H1 (cell line): ENCODE results near the gene OR52I2. TPM values are rescaled to one million over a fixed set of nuclear protein-coding genes. Genes with fewer than 3 reads are reported as not detected.

Experiments
- CTCF ChIA-PET: fragments of 300-600 bp; sonication (Branson Sonifier 250); formaldehyde crosslinking; loops from one replicate; lab custom pipeline; 2021; ENCODE audit not compliant: partially characterized antibody; lab: Charles Lee
- POLR2A ChIA-PET: fragments of 300-600 bp; sonication (Branson Sonifier 250); formaldehyde crosslinking; loops from one replicate; lab custom pipeline; 2021; ENCODE audit warnings: inconsistent platforms; ENCODE audit not compliant: partially characterized antibody; lab: Charles Lee
- DNase-seq, 2 experiments: peaks; one replicate each; pipeline versions ENCODE4 v3.0.0 to v3.0.0-alpha.2; 2010 to 2022; ENCODE audit warnings: low spot score in 2 of 2, low read depth in 1 of 2, mixed read lengths in 1 of 2
- FAIRE-seq: peaks from 2 replicates; lab custom pipeline; 2011; peaks lifted over from hg19 to GRCh38; lab: Jason Lieb, UNC
- H2AFZ ChIP-seq: 2 replicates; pipeline ENCODE4 v1.8.1; 2012; ENCODE audit warnings: low read length, inconsistent platforms
- H2AK5ac ChIP-seq: 2 replicates; pipeline ENCODE4 v1.6.1; 2013; ENCODE audit warnings: low read depth, low read length
- H2BK120ac ChIP-seq: replicated peaks from 2 replicates; pipeline ENCODE3; 2013; ENCODE audit warnings: low read depth, low read length, inconsistent platforms
- H2BK12ac ChIP-seq: 2 replicates; pipeline ENCODE4 v1.6.1; 2013; ENCODE audit warnings: low read depth, low read length
- H2BK15ac ChIP-seq: 2 replicates; pipeline ENCODE4 v1.6.1; 2013; ENCODE audit warnings: low read length
- H2BK20ac ChIP-seq: 2 replicates; pipeline ENCODE4 v1.6.1; 2013; ENCODE audit warnings: low read length
- H2BK5ac ChIP-seq: 2 replicates; pipeline ENCODE4 v1.6.1; 2013; ENCODE audit warnings: low read depth, low read length
- H3K14ac ChIP-seq: 2 replicates; pipeline ENCODE4 v1.6.1; 2013; ENCODE audit warnings: inconsistent platforms; ENCODE audit not compliant: insufficient read length
- H3K18ac ChIP-seq: 2 replicates; pipeline ENCODE4 v1.6.1; 2013; ENCODE audit warnings: low read length; ENCODE audit errors: extremely low read depth
- H3K23ac ChIP-seq: 2 replicates; pipeline ENCODE4 v1.6.1; 2013; ENCODE audit warnings: inconsistent platforms; ENCODE audit not compliant: insufficient read length
- H3K23me2 ChIP-seq: 2 replicates; pipeline ENCODE4 v1.6.1; 2013; ENCODE audit warnings: low read depth, low read length
- H3K27ac ChIP-seq: 2 replicates; pipeline ENCODE4 v1.6.1; 2011; ENCODE audit warnings: low read depth, low read length, inconsistent platforms
- H3K27me3 ChIP-seq, 4 experiments: replicated peaks in 1 of 4; 1 replicate in 1 of 4; 2 replicates in 3 of 4; pipeline versions ENCODE4 v1.6.1 to v1.8.1; 2011 to 2013; ENCODE audit warnings: low read length in 3 of 4, mild to moderate bottlenecking in 3 of 4, inconsistent platforms in 2 of 4, mixed read lengths in 2 of 4, moderate library complexity in 1 of 4; ENCODE audit not compliant: control insufficient read depth in 3 of 4, insufficient read depth in 3 of 4; ENCODE audit errors: extremely low read depth in 1 of 4
- H3K36me3 ChIP-seq, 4 experiments: 2 replicates each; pipeline versions ENCODE4 v1.6.1 to v1.8.1; 2011 to 2013; ENCODE audit warnings: mild to moderate bottlenecking in 4 of 4, low read length in 3 of 4, moderate library complexity in 2 of 4, control low read depth in 1 of 4, inconsistent platforms in 1 of 4; ENCODE audit not compliant: insufficient read depth in 4 of 4, control insufficient read depth in 2 of 4
- H3K4ac ChIP-seq: replicated peaks from 2 replicates; pipeline ENCODE3; 2013; ENCODE audit warnings: low read length, low read depth, mixed read lengths, inconsistent platforms; ENCODE audit not compliant: insufficient read length
- H3K4me1 ChIP-seq, 4 experiments: replicated peaks in 1 of 4; 1 replicate in 1 of 4; 2 replicates in 3 of 4; pipeline versions ENCODE4 v1.6.1 to v1.8.1; 2011 to 2013; ENCODE audit warnings: low read length in 3 of 4, inconsistent platforms in 2 of 4, mixed read lengths in 1 of 4; ENCODE audit not compliant: insufficient read depth in 4 of 4, control insufficient read depth in 3 of 4
- H3K4me2 ChIP-seq, 2 experiments: 2 replicates each; pipeline versions ENCODE4 v1.6.1 to v1.8.1; 2011 to 2013; ENCODE audit warnings: low read depth in 2 of 2, low read length in 2 of 2, control low read depth in 1 of 2, inconsistent platforms in 1 of 2, mild to moderate bottlenecking in 1 of 2; ENCODE audit not compliant: insufficient read depth in 1 of 2
- H3K4me3 ChIP-seq, 4 experiments: fragments of 200-600, 300-600 bp in 1 of 4; sonication (generic), shearing (Covaris generic), sonication (Bioruptor Twin) in 1 of 4; 2 replicates each; pipeline versions ENCODE4 v1.5.1 to v1.8.1; 2011 to 2016; ENCODE audit warnings: low read length in 4 of 4, low read depth in 3 of 4, control low read depth in 2 of 4, inconsistent platforms in 2 of 4, mild to moderate bottlenecking in 2 of 4, mixed read lengths in 1 of 4, moderate library complexity in 1 of 4; ENCODE audit not compliant: insufficient read depth in 2 of 4; ENCODE audit errors: extremely low read depth in 1 of 4
- H3K56ac ChIP-seq: replicated peaks from 2 replicates; pipeline ENCODE3; 2013; ENCODE audit warnings: low read depth, mild to moderate bottlenecking, mixed read lengths, low read length, inconsistent platforms; ENCODE audit not compliant: insufficient read length
- H3K79me1 ChIP-seq: 2 replicates; pipeline ENCODE4 v1.6.1; 2013; ENCODE audit warnings: low read depth, low read length, control low read depth
- H3K79me2 ChIP-seq, 2 experiments: 2 replicates each; pipeline versions ENCODE4 v1.6.1 to v1.8.1; 2012 to 2013; ENCODE audit warnings: low read length in 2 of 2, mild to moderate bottlenecking in 2 of 2, inconsistent platforms in 1 of 2; ENCODE audit not compliant: insufficient read depth in 2 of 2, control insufficient read depth in 1 of 2
- H3K9ac ChIP-seq, 4 experiments: replicated peaks in 1 of 4; 1 replicate in 1 of 4; 2 replicates in 3 of 4; pipeline versions ENCODE4 v1.6.1 to v1.8.1; 2011 to 2013; ENCODE audit warnings: low read depth in 3 of 4, low read length in 3 of 4, control low read depth in 2 of 4, mild to moderate bottlenecking in 2 of 4, moderate library complexity in 2 of 4, inconsistent platforms in 1 of 4; ENCODE audit errors: extremely low read depth in 1 of 4
- H3K9me3 ChIP-seq, 2 experiments: 2 replicates each; pipeline versions ENCODE4 v1.6.1 to v1.8.1; 2012 to 2013; ENCODE audit warnings: mild to moderate bottlenecking in 2 of 2, moderate library complexity in 2 of 2, control low read depth in 1 of 2, inconsistent platforms in 1 of 2, low read depth in 1 of 2, low read length in 1 of 2, mixed read lengths in 1 of 2; ENCODE audit not compliant: insufficient read depth in 2 of 2
- H4K20me1 ChIP-seq, 2 experiments: replicated peaks in 1 of 2; 2 replicates each; pipeline versions ENCODE3 to v1.8.1; 2011 to 2013; ENCODE audit warnings: inconsistent platforms in 2 of 2, low read length in 2 of 2, mild to moderate bottlenecking in 1 of 2; ENCODE audit not compliant: insufficient read depth in 2 of 2, control insufficient read depth in 1 of 2
- H4K5ac ChIP-seq: 2 replicates; pipeline ENCODE4 v1.6.1; 2013; ENCODE audit warnings: low read length, low read depth, mixed read lengths, inconsistent platforms; ENCODE audit not compliant: insufficient read length
- H4K8ac ChIP-seq: 2 replicates; pipeline ENCODE4 v1.8.0; 2013; ENCODE audit warnings: mild to moderate bottlenecking, moderate library complexity, low read length, inconsistent platforms; ENCODE audit not compliant: insufficient read depth; ENCODE audit errors: extremely low read depth
- H4K91ac ChIP-seq: replicated peaks from 2 replicates; pipeline ENCODE3; 2013; ENCODE audit warnings: low read length, mixed read lengths, inconsistent platforms; ENCODE audit not compliant: insufficient read length
- ASH2L ChIP-seq: fragments of 200-600, 300-600 bp; sonication (generic); IDR thresholded peaks from one replicate; pipeline ENCODE4 v1.7.1; 2017; ENCODE audit warnings: low read length
- FOSL1 ChIP-seq: IDR thresholded peaks from 2 replicates; pipeline ENCODE4 v1.6.1; 2011; ENCODE audit warnings: mild to moderate bottlenecking, low read depth, low read length, moderate library complexity; ENCODE audit not compliant: insufficient read depth
- NANOG ChIP-seq: IDR thresholded peaks from 2 replicates; pipeline ENCODE4 v1.6.1; 2011; ENCODE audit warnings: low read length, low read depth, mild to moderate bottlenecking, inconsistent platforms; ENCODE audit not compliant: insufficient read depth, poor library complexity, severe bottlenecking
- RAD21 ChIP-seq, 2 experiments: IDR thresholded peaks in 1 of 2; conservative IDR thresholded peaks in 1 of 2; 2 replicates each; pipeline ENCODE4 v1.6.1; 2011; ENCODE audit warnings: low read depth in 2 of 2, low read length in 2 of 2, improper control_type of control experiment in 1 of 2, inconsistent platforms in 1 of 2, mild to moderate bottlenecking in 1 of 2, moderate library complexity in 1 of 2
- WGBS, 2 experiments: shearing (Covaris generic) in 1 of 2; methylation state at CpG; one replicate each; pipeline versions ENCODE4 v1.1.6 to v1.1.7; 2013 to 2015; ENCODE audit warnings: low lambda C conversion rate in 2 of 2, mixed read lengths in 2 of 2, inconsistent platforms in 1 of 2, low coverage in 1 of 2, missing lambda C conversion rate in 1 of 2; ENCODE audit not compliant: insufficient replicate concordance in 2 of 2, insufficient coverage in 1 of 2, insufficient read length in 1 of 2; ENCODE audit errors: extremely low coverage in 1 of 2, missing lambda C conversion rate in 1 of 2; 5-methylcytosine and 5-hydroxymethylcytosine counted together
- polyA plus RNA-seq, 7 experiments: library from polyadenylated mRNA; depleted of rRNA in 3 of 7; stranded (reverse) in 5 of 7; unstranded in 2 of 7; fragments of >200 nt in 5 of 7; fragments of 200-250 nt in 2 of 7; gene quantifications; 1 replicate in 5 of 7; 2 replicates in 1 of 7; 4 replicates in 1 of 7; pipeline versions ENCODE4 v1.2.1 to v1.2.3, GENCODE V29; 2011 to 2013; ENCODE audit warnings: missing spikeins in 2 of 7, mixed read lengths in 2 of 7
- total RNA-seq: library from RNA; stranded (reverse); fragmentation: NEBNext Ultra II Directional; extraction: Animal tissue kit (Norgen Biotek cat#: 25700); gene quantifications from 2 replicates; pipeline ENCODE4 v1.2.1, GENCODE V29; 2021

The OR52I2 gene
- total and polyA plus RNA-seq, 2 of the 8 experiments (the other 6 are each of a cell fraction or from before 2014, with no cell fraction given): not detected

DNA sequence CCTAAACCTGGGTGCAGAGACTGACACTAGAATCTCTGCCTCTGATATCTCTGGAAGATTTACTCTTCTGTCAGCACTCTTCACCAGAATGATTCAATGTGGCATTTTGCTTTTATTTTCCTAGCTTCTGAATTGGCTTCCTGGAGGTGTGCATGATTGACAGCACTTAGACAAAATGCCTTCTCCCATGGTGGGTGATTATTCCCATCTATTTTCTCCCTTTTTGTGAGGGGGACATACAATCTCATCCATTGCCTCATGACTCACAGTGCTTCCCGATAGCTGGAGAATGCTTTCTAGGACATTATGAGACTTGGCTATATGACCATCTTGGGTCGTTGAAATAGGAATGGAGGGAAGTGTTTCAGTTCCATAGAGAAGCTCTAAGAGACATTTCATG, 30.4 kb downstream of the OR52I2 start:
- H3K56ac ChIP-seq: no peak overlapping the region
- H3K4ac ChIP-seq: no peak overlapping the region
- DNase-seq (no peak), FAIRE-seq (no peak)
- H3K9me3 ChIP-seq: no peaks in the 10 kb centered on the region
- WGBS, 2 experiments: 86% methylated on average over 2 of the region's 2 CpGs; no CpG with 5 or more reads in 1 of the 2 experiments
- no peaks in the 10 kb centered on the region; a peak in 1 of 7 replicates for H3K4me1 ChIP-seq
- POLR2A ChIA-PET: no interaction called here
- H3K79me2 ChIP-seq: no peaks in the 10 kb centered on the region
- H3K23me2 ChIP-seq: peaks cover 2% of the 10 kb centered on the region; the same call in 1 of the 2 replicates
- H3K9ac ChIP-seq: no peak overlapping the region
- no peaks in the 10 kb centered on the region for H4K20me1 ChIP-seq
- H3K36me3 ChIP-seq: no peaks in the 10 kb centered on the region
- no peak overlapping the region for H2BK5ac ChIP-seq
- H3K18ac ChIP-seq: no peak overlapping the region
- no peak overlapping the region for H2AFZ ChIP-seq
- CTCF ChIA-PET: interaction anchor here (0.7 to 1.3 kb wide), 3 partner anchors 9 to 430 kb away, joined by 3 to 4 read pairs (median 3); no protein-coding TSS in a partner anchor
- H4K8ac ChIP-seq: no peak overlapping the region
- no peak overlapping the region for H2BK120ac ChIP-seq
- no peak overlapping the region for H3K4me2 ChIP-seq
- H4K91ac ChIP-seq: no peak overlapping the region
- no peak overlapping the region for H4K5ac ChIP-seq
- no peak overlapping the region for H3K27ac ChIP-seq
- no peak overlapping the region for H2BK12ac ChIP-seq
- no peak overlapping the region for H3K23ac ChIP-seq
- H3K27me3 ChIP-seq: no peaks in the 10 kb centered on the region
- no peak overlapping the region for H2AK5ac ChIP-seq
- H2BK15ac ChIP-seq: no peak overlapping the region
- no peak overlapping the region for H3K14ac ChIP-seq
- H2BK20ac ChIP-seq: no peak overlapping the region
- H3K79me1 ChIP-seq: no peaks in the 10 kb centered on the region
- H3K4me3 ChIP-seq: no peak overlapping the region
- TF ChIP-seq RAD21 (IDR thresholded peaks at IDR 0.05 in 1 of 2, conservative IDR thresholded peaks at IDR 0.05 in 1 of 2; ENCODE audit: low read depth in 2 of 2, low read length in 2 of 2) (no peak), FOSL1 (no peak), NANOG (no peak), ASH2L (no peak)
